ACHN (cell line): ENCODE data around the gene CST8.
A peak's percentile ranks its signal among the peaks of the same experiment; 100 is the strongest.

ENCODE experiments used
- DNase-seq: peaks from one replicate; pipeline ENCODE4 v3.0.0-alpha.2; 2015
- in situ Hi-C: cut with HindIII; loops from 2 replicates; pipeline ENCODE4 v1.10.0; 2017; ENCODE audit warnings: low sequenced_read_pairs, low pct_ligation_motif_present, low pct_unique_long_range_greater_than_20kb

CST8 gene

GRCh38 chr20:23510000-23510590 lies 19.2 kb downstream of the CST8 start:
- in situ Hi-C loops, result no loop called here
- no peak for DNase-seq

- DNase-seq, result no peak
- in situ Hi-C loops, result no loop called here
These were observed 22.2 kb downstream of the CST8 start for GRCh38 chr20:23513164-23513563.

- DNase-seq, result no peak
- in situ Hi-C loops, result no loop called here
These were observed 23.9 kb downstream of the CST8 start for GRCh38 chr20:23514848-23515247.

GRCh38 chr20:23515250-23515939 lies 24.5 kb downstream of the CST8 start:
- in situ Hi-C loops, result no loop called here
- no peak for DNase-seq

- DNase-seq, result no peak
- in situ Hi-C loops, result no loop called here
These were observed 26.8 kb downstream of the CST8 start for GRCh38 chr20:23517719-23518118.

GRCh38 chr20:23519556-23519955 lies 28.6 kb downstream of the CST8 start:
- no peak for DNase-seq
- in situ Hi-C loops, result no loop called here

GRCh38 chr20:23520185-23520584 lies 29.3 kb downstream of the CST8 start:
- in situ Hi-C loops, result no loop called here
- no peak for DNase-seq

GRCh38 chr20:23524146-23524545 lies 33.2 kb downstream of the CST8 start:
- DNase-seq, result no peak
- in situ Hi-C loops, result no loop called here

- in situ Hi-C loops, result no loop called here
- DNase-seq, result no peak
These were observed 35.9 kb downstream of the CST8 start for GRCh38 chr20:23526850-23527249.

- peak; percentile 6 for DNase-seq
- in situ Hi-C loops, result no loop called here
These were observed 38.0 kb downstream of the CST8 start for GRCh38 chr20:23528867-23529431.

- in situ Hi-C loops, result no loop called here
- DNase-seq, result no peak
These were observed 40.1 kb downstream of the CST8 start for GRCh38 chr20:23530937-23531567.

- in situ Hi-C loops, result no loop called here
- DNase-seq, result no peak
These were observed 41.6 kb downstream of the CST8 start for GRCh38 chr20:23532533-23532932.

GRCh38 chr20:23533161-23533560 lies 42.2 kb downstream of the CST8 start:
- in situ Hi-C loops, result no loop called here
- DNase-seq, result no peak

- in situ Hi-C loops, result no loop called here
These were observed 44.1 kb downstream of the CST8 start for GRCh38 chr20:23534801-23535593.

GRCh38 chr20:23536328-23536974 lies 45.5 kb downstream of the CST8 start:
- no peak for DNase-seq
- in situ Hi-C loops, result no loop called here

More at GRCh38 chr20:23534801-23535593, 44.1 kb downstream of the CST8 start:
- no peak for DNase-seq

- in situ Hi-C loops, result no loop called here
- no peak for DNase-seq
These were observed 46.1 kb downstream of the CST8 start for GRCh38 chr20:23537030-23537429.

- no peak for DNase-seq
- in situ Hi-C loops, result no loop called here
These were observed 49.7 kb downstream of the CST8 start for GRCh38 chr20:23540624-23541023.

- DNase-seq, result no peak
These were observed 50.4 kb downstream of the CST8 start for GRCh38 chr20:23541330-23541729.

More at GRCh38 chr20:23541330-23541729, 50.4 kb downstream of the CST8 start:
- in situ Hi-C loops, result no loop called here
